ENCODE results near the gene SPSB1.

Gene SPSB1

DNA sequence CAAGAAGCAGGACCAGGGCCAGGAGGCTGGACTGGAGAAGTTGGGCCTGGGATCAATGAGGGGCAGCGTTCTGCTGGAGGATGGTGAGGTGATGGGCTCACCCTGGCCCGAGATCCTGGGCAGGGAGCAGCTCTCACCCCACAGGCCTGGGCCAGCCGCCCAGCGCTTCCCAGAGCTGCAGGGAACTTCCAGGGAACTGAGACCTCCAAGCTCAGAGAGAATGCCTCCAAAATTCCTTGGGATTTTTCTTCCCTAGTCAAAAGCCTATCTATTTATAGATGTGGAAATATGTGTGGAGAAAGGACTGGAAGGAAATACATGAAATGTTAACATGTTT lies 121.2 kb downstream of the SPSB1 start:
- Histone ChIP-seq H3K36me3 (no peaks in the 10 kb centered on the region), H3K4me1 (no peaks in the 10 kb centered on the region), H3K9me3 (no peaks in the 10 kb centered on the region), H3K27me3 (no peaks in the 10 kb centered on the region), H3K4me3 (ENCODE audit: low read depth, low read length) (no peak overlapping the region)
- DNase-seq = no peak
- TF ChIP-seq, protein P1, sequence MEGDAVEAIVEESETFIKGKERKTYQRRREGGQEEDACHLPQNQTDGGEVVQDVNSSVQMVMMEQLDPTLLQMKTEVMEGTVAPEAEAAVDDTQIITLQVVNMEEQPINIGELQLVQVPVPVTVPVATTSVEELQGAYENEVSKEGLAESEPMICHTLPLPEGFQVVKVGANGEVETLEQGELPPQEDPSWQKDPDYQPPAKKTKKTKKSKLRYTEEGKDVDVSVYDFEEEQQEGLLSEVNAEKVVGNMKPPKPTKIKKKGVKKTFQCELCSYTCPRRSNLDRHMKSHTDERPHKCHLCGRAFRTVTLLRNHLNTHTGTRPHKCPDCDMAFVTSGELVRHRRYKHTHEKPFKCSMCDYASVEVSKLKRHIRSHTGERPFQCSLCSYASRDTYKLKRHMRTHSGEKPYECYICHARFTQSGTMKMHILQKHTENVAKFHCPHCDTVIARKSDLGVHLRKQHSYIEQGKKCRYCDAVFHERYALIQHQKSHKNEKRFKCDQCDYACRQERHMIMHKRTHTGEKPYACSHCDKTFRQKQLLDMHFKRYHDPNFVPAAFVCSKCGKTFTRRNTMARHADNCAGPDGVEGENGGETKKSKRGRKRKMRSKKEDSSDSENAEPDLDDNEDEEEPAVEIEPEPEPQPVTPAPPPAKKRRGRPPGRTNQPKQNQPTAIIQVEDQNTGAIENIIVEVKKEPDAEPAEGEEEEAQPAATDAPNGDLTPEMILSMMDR (IDR thresholded peaks at IDR 0.05; ENCODE audit: low read depth, low read length) = no peak

GRCh38 chr1:9416506-9416905 lies 123.8 kb downstream of the SPSB1 start:
- DNase-seq = no peak
- Histone ChIP-seq H3K4me1 (no peaks in the 10 kb centered on the region), H3K9me3 (no peaks in the 10 kb centered on the region), H3K36me3 (no peaks in the 10 kb centered on the region), H3K27me3 (no peaks in the 10 kb centered on the region), H3K4me3 (ENCODE audit: low read depth, low read length) (no peak overlapping the region)
- TF ChIP-seq, protein P1 (IDR thresholded peaks at IDR 0.05; ENCODE audit: low read depth, low read length) = no peak

DNA sequence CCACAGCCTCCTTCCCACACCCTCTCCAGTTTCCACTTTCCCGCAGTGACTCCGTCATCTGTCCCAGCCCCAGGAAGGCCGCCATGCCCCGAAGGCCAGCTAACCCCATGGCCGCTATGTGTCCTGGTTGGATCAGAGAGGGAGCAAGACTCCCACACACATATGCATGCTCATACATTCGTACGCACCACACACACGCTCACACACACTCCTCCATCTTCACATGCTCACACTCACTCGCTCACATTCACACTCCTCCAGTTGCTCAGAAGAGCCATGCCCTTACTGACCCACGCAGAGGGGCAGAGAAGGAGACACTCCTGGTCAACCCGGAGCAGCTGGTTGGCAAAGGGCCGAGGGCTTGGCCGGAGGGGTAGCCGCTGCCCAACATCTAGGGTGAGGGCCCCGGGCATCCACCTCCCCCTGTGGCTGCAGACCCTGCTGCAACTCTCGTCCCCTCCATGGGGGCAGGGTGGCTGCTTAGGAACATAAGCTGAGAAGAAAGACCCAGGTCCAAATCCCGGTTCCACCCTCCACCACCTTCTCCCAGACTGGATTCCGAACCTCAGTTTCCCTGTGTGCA lies 124.3 kb downstream of the SPSB1 start:
- TF ChIP-seq, protein P1 (IDR thresholded peaks at IDR 0.05; ENCODE audit: low read depth, low read length) = no peak
- Histone ChIP-seq H3K4me3 (ENCODE audit: low read depth, low read length) (no peak overlapping the region), H3K9me3 (no peaks in the 10 kb centered on the region), H3K4me1 (no peaks in the 10 kb centered on the region), H3K36me3 (no peaks in the 10 kb centered on the region), H3K27me3 (no peaks in the 10 kb centered on the region)
- DNase-seq = no peak

GRCh38 chr1:9417695-9418094 lies 125.0 kb downstream of the SPSB1 start:
- DNase-seq = no peak
- H3K36me3 ChIP-seq = no peaks in the 10 kb centered on the region

DNA sequence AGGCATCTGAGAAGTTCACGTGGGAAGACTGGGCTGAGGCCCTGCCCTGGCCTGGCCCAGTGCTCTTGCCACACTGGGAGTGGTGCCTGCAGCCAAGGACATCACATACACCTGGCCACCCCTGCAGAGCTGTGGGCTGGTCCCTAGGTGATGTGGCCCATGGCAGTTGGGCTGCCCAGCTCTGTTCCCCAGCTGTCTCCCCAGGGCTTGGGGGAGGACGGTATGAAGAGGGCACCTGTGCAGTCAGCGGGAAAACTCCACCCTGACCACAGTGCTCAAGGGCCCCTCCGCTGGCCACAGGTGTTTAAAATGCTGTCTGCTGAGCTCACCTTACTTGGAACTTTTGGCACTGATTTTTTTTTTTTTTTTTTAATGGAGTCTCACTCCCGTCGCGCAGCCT lies 126.2 kb downstream of the SPSB1 start:
- H3K4me3 ChIP-seq (ENCODE audit: low read depth, low read length) = no peak overlapping the region
- no peak for DNase-seq
- H3K27me3 ChIP-seq = no peaks in the 10 kb centered on the region
- TF ChIP-seq, protein P1 (IDR thresholded peaks at IDR 0.05; ENCODE audit: low read depth, low read length) = no peak
- H3K4me1 ChIP-seq = no peaks in the 10 kb centered on the region
- H3K36me3 ChIP-seq = no peaks in the 10 kb centered on the region
- no peaks in the 10 kb centered on the region for H3K9me3 ChIP-seq

More at GRCh38 chr1:9417695-9418094, 125.0 kb downstream of the SPSB1 start:
- H3K4me3 ChIP-seq (ENCODE audit: low read depth, low read length) = no peak overlapping the region
- H3K4me1 ChIP-seq = no peaks in the 10 kb centered on the region
- H3K27me3 ChIP-seq = no peaks in the 10 kb centered on the region
- TF ChIP-seq, protein P1 (IDR thresholded peaks at IDR 0.05; ENCODE audit: low read depth, low read length) = no peak
- H3K9me3 ChIP-seq = no peaks in the 10 kb centered on the region
